DMS79 (cell line): ENCODE results near the gene SREBF2.
A peak's percentile ranks its signal among the peaks of the same experiment; 100 is the strongest.

Experiments
- DNase-seq: peaks from one replicate; lab custom pipeline; 2025; lab: John Stamatoyannopoulos, UW

The SREBF2 gene

DNA sequence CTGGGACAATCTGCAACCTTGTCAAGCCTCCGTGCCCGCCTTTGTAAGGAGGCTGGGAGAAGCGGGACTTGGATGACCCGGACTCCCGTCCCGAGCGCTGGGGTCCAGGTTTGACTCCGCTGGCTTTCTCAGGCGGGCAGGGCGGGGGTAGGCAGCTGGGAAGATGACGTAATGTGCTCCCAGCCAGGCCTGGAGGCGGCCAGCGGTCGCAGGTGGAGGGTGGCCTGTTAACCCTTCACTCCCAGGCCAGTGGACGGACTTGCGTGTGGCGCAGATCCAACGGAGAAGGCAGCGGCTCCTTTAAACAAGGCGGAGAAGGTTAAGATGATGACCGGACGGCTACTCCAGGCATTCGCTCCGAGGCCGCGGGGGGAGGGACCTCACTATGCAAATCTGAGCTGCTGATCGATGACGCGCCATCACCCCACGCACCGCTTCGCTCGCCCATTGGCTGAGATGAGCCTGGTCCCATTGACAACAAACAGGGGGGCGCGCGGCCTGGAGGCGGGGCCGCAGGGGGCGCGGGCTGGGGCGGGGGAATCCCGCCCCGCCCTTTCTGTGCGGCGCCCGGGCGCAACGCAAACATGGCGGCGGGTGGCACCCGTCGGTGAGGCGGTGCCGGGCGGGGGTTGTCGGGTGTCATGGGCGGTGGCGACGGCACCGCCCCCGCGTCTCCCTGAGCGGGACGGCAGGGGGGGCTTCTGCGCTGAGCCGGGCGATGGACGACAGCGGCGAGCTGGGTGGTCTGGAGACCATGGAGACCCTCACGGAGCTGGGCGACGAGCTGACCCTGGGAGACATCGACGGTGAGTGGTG, at the start of gene SREBF2:
Gene SREBF2, plus strand, starts transcription at position 553 of the 816 bp plus-strand sequence. Its CDS starts 166 bp downstream, at position 719.
- DNase-seq, result peak; percentile 92

DNA sequence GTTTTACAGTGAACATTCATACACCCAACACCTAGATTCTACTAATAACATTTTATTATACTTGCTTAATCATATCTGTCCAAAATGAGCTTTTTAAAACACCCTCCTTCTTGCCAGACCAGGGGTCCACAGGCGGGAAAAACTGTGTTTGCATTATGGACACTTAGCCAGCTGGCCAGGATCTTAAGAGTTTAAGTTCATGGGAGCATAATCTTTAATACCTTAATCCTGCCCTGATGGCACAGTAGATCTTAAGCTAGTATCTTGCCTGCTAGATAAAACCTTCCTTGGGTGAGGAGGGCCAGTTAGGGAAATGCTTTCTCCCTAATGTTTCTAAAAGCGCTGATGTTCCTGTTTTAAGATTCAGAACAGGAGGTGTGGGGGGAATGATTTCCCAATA, 45.6 kb upstream of the SREBF2 start:
- no peak for DNase-seq

DNA sequence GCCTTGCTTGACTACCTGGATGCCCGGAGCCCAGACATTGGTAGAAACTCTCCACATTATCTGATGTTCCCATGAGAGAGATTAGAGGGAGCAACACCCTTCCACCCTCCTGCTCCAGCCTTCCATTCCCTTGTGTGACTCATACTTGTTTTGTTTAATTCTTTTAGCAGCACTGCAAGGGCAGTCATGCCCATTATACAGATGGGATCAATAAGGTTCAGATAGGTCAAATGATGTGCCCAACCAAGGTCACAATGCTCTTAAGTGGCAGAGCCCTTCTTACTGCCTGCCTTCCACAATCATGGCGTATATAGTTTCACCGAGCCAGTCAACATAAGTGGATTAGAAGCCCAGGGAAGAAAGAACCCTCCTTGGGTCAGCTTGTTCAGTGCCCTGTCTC, 39.0 kb upstream of the SREBF2 start:
- no peak for DNase-seq

DNA sequence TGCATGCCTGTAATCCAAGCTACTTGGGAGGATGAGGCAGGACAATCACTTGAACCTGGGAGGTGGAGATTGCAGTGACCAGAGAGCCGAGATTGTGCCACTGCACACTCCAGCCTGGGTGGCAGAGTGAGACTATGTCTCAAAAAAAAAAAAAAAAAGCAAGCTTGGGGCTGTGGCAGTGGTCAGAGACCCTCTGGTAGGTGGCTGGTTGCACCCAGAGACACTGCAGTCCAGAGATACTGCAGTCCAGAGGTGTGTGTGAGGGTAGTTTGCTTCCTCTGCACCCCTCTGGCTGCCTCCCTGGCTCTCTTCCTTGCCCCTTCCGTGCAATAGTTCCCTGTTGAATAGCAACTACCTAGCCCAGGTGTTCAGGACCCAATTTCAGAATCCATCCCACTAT, 34.2 kb upstream of the SREBF2 start:
- no peak for DNase-seq

DNA sequence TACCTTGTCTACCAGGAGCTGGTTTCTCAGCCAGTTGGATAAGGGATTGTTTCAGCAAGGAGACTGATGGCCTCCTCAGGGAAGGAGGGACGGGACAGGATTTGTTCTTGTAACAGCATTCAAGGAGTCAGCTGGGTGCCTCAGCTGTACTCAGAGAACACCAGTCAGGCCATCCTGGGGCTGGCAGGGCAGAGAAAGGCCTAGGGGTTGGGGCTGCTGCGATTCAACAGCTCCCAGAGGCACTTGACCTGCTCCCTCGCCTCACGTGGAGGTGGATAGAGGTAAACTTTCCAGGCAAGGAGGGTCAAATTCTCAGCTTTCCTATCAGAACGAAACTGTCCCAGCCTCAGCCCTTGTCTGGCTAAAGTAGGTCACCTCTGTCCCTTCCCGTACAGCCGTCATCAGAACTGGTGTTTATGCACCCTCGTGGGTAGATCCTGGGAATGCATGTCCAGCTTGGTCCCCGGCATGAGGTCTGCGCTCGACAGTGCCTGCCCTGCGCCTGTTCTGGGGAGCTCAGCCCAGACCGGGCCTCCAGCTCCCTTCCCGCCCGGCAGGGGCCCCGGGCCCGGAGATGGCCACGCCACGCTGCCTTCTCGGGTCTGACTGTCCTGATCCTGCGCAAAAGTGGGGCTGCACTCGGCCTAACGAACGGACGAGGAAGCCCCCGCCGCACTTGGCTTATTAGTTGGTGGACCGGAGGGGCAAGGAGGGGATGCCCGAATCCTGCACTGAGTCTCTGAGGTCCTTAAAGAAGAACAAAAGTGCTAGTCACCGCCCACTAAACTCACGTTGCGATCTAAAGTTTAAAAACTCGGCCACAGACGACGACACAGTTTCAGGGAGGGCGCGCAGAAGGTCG, 33.2 kb upstream of the SREBF2 start:
- no peak for DNase-seq

DNA sequence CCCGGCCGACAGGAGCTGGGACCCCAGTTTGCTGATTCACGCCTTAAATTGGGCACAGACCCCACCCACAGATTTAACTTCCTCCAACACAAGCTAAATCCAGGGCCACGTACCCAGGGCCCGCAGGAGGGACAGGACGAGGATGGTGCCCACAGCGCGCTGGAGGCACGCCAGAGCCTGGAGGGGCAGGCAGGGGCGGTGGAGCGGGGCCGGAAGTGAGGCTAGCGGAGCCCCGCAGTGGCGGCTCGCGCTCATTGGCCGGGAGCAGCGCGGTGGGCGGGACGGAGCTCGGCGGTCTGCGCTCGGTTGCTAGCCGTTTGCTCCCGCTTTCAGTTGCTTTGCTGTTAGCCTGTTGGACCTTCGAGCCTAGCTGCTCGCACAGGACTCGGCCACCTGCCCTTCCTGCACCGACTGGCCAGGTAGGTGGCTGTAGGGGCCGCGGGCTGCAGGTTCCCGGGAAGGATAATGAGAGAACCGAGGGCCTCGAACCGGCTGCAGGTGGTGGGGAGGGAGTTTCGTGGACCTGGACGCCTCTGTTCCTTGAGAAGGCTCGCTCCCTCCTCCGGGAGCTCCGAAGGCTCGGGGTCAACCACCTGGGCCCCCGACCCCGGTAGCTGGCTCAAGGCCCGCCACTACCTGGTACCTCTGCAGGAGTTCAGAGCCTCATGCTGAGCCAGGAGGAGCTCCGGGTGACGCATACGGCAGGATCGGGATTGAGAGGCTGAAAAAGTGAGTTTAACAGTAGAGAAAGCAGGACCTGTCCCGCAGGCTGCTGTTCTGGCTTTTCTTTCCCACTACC, 32.4 kb upstream of the SREBF2 start, which contains the start of gene CCDC134:
Gene CCDC134, plus strand, starts transcription at position 332 of the 799 bp plus-strand sequence. CDS start 8,212 bp downstream, outside the sequence.
- DNase-seq, result peak; percentile 52

DNA sequence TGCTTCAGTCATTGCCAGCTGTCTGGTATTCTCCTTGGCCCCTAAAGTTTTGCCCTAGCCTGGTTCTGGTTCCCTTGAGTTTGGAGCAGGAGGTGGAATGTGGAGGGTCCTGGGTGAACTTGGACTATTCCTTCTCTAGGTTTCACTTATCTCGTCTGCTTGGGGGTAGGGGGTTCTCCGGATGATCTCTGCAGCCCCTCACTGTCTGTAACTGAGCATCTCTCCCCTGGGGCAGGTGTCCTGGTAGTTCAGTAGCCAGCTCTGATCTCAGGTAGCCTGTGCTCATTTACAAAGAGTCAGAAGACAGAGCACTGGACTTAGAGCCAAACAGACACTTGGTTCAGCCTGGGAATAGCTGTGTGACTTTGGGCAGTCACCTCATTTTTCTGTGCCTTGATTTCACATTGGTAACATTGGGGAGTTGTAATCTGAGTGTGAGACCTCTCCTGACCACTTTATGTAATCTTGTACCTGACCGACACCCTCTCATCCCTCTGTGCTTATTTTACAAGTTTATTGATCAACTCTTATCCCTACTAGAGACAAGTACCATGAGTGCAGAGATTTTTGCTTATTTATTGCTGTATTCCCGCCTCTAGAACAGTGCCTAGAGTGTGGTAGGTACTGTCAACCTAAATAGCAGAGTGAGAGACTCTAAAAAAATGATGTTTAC, 31.6 kb upstream of the SREBF2 start:
- DNase-seq, result no peak

DNA sequence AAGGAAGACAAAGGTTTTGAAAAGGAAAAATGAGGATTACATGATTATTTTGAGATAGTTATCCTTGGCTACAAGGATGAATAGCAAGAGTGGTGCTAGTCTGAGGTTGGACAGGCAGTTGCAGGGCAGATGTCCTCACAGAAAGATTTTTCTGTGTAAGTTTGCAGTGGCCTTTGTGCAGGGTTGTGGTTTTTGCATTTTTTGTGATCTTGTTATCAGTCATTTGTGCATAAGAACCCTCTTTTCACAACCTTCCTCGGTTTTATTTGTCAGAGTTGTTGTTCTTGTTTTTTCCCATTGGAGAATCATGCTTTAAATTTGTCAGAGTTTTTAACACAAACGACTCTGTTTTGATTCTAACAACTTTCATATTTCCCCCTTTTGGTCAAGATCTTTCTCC, 31.0 kb upstream of the SREBF2 start:
- no peak for DNase-seq

DNA sequence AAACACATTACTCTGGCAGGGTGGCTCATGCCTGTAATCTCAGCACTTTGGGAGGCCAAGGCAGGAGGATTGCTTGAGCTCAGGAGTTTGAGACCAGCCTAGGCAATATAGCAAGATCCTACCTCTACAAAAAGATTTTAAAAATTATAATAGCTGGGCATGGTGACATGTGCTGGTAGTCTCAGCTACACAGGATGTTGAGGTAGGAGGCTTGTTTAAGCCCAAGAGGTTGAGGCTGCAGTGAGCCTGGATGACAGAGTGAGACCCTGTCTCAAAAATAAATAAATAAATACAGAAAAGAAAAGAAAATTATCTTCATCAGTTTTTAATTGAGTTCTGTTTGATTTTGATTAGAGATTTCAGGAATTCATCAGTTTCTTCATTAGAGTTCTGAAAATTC, 27.3 kb upstream of the SREBF2 start:
- DNase-seq, result no peak

DNA sequence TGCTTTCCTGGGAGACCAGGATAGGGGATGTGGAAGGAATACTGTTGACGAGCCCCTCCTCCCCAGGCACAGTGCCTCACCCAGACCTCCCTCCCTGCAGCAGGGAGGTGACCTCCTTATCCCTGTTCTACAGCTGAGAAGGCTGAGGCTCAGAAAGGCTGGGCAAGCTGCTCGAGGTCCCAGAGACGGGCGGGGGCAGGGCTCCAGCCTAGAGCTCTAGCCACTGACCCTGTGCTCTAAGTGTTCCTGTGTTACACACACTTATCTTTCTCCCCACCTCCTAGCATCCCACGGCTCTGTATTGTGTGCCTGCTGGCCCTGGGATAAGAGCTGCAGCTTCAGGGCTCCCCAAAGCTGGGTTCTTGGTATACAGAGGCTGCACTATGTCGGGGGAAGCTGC, 24.5 kb upstream of the SREBF2 start:
- DNase-seq, result no peak

DNA sequence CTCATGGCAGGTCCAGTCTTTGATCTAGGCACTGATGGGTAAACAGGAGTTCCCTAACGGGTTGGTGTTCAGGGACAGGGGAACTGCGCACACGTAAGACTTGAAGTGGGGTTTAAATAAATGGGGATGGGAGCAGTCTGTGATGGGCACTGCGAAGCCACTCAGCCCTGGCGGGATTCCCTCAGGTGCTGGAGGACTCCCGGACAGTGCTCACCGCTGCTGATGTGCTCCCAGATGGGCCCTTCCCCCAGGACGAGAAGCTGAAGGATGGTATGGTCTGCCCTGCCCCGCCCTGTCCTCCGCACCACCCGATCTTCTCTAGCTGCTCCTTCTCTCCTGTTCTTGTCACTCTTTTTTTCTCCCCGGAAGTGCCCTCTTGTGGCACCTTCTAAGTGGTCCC, 22.9 kb upstream of the SREBF2 start:
- DNase-seq, result no peak

DNA sequence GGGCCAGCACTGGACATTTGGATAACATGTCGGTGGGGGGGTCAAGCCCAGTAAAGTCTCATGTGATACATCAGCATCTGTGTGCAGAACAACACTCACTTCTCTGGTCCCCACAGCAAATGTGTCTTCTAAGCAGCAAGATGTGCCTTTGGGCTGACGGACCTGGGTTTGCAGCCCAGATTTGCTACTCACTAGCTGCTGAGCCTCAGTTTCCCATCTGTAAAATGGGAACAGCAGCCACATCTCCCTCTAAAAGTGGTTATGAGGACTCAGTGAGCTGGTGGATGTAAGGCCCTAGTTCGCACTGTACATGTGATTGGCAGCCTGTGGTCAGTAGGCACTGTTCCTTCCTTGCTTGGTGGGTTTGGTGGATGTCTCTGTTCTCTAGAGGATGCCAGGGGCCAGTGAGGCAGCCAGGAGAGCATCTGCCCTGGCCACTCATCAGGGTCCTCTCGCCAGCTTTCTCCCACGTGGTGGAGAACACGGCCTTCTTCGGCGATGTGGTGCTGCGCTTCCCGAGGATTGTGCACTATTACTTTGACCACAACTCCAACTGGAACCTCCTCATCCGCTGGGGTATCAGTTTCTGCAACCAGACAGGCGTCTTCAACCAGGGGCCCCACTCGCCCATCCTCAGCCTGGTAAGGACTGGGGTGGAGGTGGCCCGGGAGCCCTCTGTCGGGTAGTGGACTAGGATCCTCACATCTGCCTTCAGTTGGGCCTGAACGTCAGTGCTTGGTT, 19.9 kb upstream of the SREBF2 start:
- DNase-seq, result no peak

DNA sequence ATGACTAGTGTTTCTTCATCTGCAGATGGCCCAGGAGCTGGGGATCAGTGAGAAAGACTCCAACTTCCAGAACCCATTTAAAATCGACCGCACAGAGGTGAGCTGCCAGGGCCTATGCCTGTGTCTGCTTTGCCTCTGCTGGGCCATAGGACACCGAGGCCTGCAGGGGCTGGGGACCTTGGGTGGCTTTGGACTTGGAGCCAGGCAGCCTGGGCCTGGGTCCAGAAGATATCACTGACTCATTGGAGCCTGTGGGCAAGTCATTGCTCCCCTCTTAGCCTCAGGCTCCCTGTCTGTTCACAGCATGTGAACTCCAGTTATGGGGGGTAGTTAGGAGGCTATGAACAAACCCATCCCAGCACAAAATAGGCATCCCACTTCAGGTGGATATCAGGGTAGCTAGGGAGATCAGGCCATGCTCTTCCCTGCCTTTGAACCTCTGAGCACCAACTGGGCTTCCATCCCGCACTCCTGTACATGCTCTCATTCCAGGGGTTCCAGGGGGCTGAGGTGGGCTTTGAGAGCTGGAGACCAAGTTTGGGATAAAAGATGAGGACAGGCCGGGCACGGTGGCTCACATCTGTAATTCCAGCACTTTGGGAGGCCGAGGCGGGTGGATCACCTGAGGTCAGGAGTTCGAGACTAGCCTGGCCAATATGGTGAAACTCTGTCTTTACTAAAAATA, 19.0 kb upstream of the SREBF2 start:
- no peak for DNase-seq

DNA sequence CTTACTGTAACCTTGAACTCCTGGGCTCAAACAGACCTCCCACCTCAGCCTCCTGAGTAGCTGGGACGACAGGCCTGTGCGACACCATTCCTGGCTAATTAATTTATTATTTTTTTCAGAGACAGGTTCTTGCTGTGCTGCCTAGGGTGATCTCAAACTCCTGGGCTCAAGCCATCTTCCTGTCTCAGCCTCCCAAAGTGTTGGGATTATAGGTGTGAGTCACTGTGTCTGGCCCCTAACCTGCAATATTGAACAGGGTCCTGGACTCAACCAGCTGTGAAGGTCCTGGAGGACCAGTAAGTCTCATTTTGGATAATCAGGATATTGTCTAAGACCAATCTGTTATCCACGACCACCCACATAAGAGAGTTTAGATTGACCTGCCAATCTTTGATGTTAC, 17.2 kb upstream of the SREBF2 start:
- no peak for DNase-seq

DNA sequence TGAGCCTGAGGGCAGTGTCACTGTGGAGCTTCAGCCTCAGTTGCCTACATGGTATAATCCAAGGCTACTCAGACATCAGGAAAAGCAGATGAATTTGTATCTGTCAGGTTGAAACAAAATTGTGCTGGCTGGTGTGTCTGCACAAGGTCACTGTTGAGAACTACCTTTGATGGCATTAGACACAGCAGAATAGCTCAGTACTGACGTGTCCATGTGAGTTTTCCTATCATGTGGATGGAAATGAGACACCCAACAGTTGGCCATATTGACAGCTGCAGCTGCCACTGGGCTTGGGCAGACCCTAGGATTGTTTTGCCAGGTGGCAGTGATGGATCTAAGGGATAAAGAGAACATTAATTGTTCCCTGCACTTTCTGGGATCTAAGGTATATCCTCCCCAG, 16.7 kb upstream of the SREBF2 start:
- no peak for DNase-seq

DNA sequence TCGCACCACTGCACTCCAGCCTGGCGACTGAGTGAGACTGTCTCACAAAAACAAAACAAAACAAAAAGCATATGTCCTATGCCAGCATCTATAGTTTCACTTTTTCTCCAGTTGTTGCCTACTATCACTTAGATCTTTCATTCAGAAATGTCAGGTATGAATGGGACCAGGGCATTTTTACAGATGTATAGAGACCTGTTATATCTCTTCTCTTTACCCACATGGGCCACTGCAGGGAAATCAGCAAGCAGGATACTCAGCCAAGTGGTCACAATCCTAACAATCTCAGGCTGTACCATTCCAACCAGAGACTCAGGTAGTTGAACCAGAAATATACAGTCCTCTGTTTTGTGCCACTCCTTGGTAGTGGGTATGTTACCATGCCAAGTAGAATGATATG, 16.0 kb upstream of the SREBF2 start:
- DNase-seq, result no peak

DNA sequence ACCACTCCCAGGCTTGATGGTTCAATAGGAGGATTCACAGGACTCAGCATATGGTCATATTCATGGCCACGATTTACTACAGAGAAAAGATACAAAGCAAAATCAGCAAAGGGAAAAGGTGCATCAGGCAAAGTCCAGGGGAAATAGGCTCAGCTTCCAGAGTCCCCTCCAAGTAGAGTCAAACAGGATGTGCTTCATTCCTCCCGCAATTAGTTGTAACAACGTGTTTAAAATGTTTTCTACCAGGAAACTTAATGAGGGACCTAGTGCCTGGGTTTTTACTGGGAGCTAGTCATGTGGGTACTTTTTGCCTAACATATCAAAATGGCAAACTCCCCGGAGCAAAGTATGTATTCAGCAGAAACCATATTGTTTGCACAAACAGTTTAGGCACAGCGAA, 14.9 kb upstream of the SREBF2 start:
- DNase-seq, result no peak

DNA sequence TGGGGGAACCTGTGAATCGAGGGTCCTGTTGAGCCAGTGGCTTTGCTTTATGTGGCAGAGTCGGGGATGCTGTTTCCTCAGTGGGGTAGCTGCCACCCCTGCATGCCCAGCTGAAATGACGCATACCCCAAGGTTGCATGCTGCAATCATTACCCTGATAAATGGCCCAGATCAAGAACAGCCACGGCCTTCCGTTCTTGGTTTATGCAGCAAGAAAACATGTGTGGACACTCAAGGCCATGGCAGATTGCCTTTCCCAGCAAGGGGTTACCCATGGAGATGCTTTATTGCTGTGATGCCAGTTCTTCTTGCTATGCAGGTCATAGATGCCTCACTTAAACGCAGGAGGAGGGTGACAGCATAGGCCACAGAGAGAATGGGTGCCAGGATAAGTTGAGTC, 14.3 kb upstream of the SREBF2 start:
- DNase-seq, result no peak

DNA sequence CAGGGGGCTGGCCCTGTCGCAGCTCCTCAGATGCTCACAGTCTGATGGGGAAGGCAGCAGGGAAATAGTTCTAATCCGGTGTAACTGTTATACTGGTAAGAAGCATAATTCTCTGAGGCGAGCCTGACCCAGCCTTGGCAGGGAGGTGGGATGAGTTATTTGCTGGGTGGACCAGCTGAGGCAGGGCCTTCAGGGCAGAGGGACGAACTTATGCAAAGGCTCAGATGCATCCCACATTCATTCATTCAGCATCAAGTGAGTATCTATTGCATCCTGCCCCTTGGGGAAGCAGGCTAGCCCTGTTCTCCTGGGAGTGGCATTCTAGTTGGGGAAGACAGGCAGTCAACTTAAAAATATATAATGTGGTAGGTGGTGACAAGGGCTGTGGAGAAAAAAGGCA, 13.6 kb upstream of the SREBF2 start:
- no peak for DNase-seq

DNA sequence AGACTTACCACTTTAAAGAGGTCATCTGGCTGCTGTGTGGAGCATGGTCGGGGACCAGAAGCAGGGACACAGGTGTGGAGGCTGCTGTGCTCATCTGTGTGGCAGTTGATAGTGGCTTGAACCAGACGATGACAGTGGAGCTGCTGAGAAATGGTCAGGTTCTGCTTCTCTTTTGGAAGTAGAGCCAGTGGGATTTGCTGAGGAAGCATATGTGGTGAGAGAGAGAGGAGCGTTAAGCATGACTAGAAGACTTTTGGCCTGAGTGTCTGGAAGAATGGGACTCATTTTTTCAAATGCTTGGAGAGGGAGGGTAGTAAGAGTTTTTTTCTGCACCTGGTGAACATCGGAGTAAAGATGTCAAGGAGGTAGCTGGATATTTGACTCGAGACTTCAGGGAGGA, 12.5 kb upstream of the SREBF2 start:
- no peak for DNase-seq
